Right lobe of liver (tissue), 6 donors: ENCODE measurements around the gene SOBP. TPM values are rescaled to one million over a fixed set of nuclear protein-coding genes. Genes with fewer than 3 reads are reported as not detected.

Experiments
- ATAC-seq, 4 donors: fragments of 200-7000 bp; cut with Tn5 transposase; one replicate each; pipeline ENCODE4 v1.9.1; 2020; ENCODE audit warnings: mild to moderate bottlenecking in 4 of 4, moderate library complexity in 4 of 4
- DNase-seq, 3 donors: peaks; one replicate each; pipeline ENCODE4 v3.0.0-alpha.2; 2020
- H3K27ac ChIP-seq, 3 donors: fragments of 200-600 bp; one replicate each; pipeline ENCODE4 v1.8.0; 2022
- H3K27me3 ChIP-seq, 2 donors: fragments of 200-600 bp; one replicate each; pipeline ENCODE4 v1.8.0; 2022
- H3K36me3 ChIP-seq, 4 donors: fragments of 200-600 bp; sonication (generic) in 1 of 4; one replicate each; pipeline versions ENCODE4 v1.5.1 to v1.8.0; 2017 to 2022; ENCODE audit warnings: control low read depth in 1 of 4
- H3K4me1 ChIP-seq, 4 donors: fragments of 200-600 bp; sonication (generic) in 1 of 4; one replicate each; pipeline versions ENCODE4 v1.5.1 to v1.8.0; 2017 to 2022; ENCODE audit warnings: control low read depth in 1 of 4
- H3K4me3 ChIP-seq, 3 donors: fragments of 200-600 bp; one replicate each; pipeline ENCODE4 v1.8.0; 2022
- H3K9me3 ChIP-seq, 4 donors: fragments of 200-600 bp; sonication (generic) in 1 of 4; one replicate each; pipeline versions ENCODE4 v1.5.1 to v1.8.0; 2017 to 2022; ENCODE audit warnings: control low read depth in 1 of 4
- CTCF ChIP-seq, 4 donors: fragments of 200-600 bp in 3 of 4; fragments of 450-650 bp in 1 of 4; IDR thresholded peaks; one replicate each; pipeline versions ENCODE4 v1.5.1 to v1.8.0; 2016 to 2022; ENCODE audit warnings: antibody characterized with exemption in 4 of 4, mild to moderate bottlenecking in 2 of 4
- POLR2A ChIP-seq: fragments of 450-650 bp; IDR thresholded peaks from one replicate; pipeline ENCODE4 v1.6.1; 2017; ENCODE audit warnings: antibody characterized with exemption, mild to moderate bottlenecking
- WGBS: methylation state at CpG from one replicate; pipeline ENCODE4 v1.1.6; 2018; ENCODE audit warnings: low coverage, low lambda C conversion rate; ENCODE audit not compliant: insufficient coverage; ENCODE audit errors: missing lambda C conversion rate; 5-methylcytosine and 5-hydroxymethylcytosine counted together
- intact Hi-C, 2 donors: fragments of 100-400 bp; cut with DNase I; formaldehyde crosslinking; loops; one replicate each; pipeline versions ENCODE4 v1.11.2 to v1.14.1; 2022
- total RNA-seq, 6 experiments: library from RNA; depleted of rRNA in 2 of 6; stranded (reverse); fragments of >200 nt in 2 of 6; fragmentation: NEBNext Ultra II Directional in 3 of 6; extraction: Animal tissue kit (Norgen Biotek cat#: 25700) in 3 of 6; gene quantifications; one replicate each; pipeline versions ENCODE4 v1.1.0 to v1.2.4, GENCODE V29; 2016 to 2023
- donor health status: DM: no; HTN: yes; CAD: no.
- donor health status: DM: no; HTN: no; CAD: no.
- donor health status: DM: no; HTN: no; CAD: no.
- donor health status: DM: no; HTN: yes; CAD: no.
- donor health status: DM: no; HTN: yes; CAD: no.

SOBP gene
- total RNA-seq, 6 experiments from 2014 or later, result 1.3 to 3.5 (median 1.6) TPM

- no peaks in the 10 kb centered on the region for H3K4me1 ChIP-seq
- no peak overlapping the region for H3K27ac ChIP-seq
- no peaks in the 10 kb centered on the region for H3K9me3 ChIP-seq
- H3K27me3 ChIP-seq, result no peaks in the 10 kb centered on the region
- intact Hi-C loops, result no loop called here
- 95% methylated on average over 3 of the region's 5 CpGs for WGBS
- no peak overlapping the region for H3K4me3 ChIP-seq
- TF ChIP-seq CTCF (IDR thresholded peaks at IDR 0.05) (no peak), POLR2A (no peak)
- no peak for DNase-seq
- ATAC-seq, result no peak
- H3K36me3 ChIP-seq, result no peaks in the 10 kb centered on the region
Observed at GRCh38 chr6:107523054-107523791, 33.3 kb downstream of the SOBP start.

- Histone ChIP-seq H3K4me3 (no peak overlapping the region), H3K9me3 (no peaks in the 10 kb centered on the region), H3K27ac (no peak overlapping the region), H3K4me1 (no peaks in the 10 kb centered on the region), H3K36me3 (no peaks in the 10 kb centered on the region), H3K27me3 (no peaks in the 10 kb centered on the region)
- no peak for DNase-seq
- WGBS, result 100% methylated on average over 1 of the region's 2 CpGs
- intact Hi-C loops, result no loop called here
- ATAC-seq, result no peak
- TF ChIP-seq POLR2A (no peak), CTCF (IDR thresholded peaks at IDR 0.05) (no peak)
Observed at GRCh38 chr6:107523794-107524193, 33.9 kb downstream of the SOBP start.

GRCh38 chr6:107524626-107525025 lies 34.7 kb downstream of the SOBP start:
- no peaks in the 10 kb centered on the region for H3K36me3 ChIP-seq
- no peaks in the 10 kb centered on the region for H3K9me3 ChIP-seq
- DNase-seq (no peak), ATAC-seq (no peak)
- 97% methylated on average over 3 of the region's 3 CpGs for WGBS
- H3K4me1 ChIP-seq, result no peaks in the 10 kb centered on the region
- intact Hi-C loops, result no loop called here
- TF ChIP-seq CTCF (IDR thresholded peaks at IDR 0.05) (no peak), POLR2A (no peak)
- no peaks in the 10 kb centered on the region for H3K27me3 ChIP-seq
- H3K27ac ChIP-seq, result no peak overlapping the region
- no peak overlapping the region for H3K4me3 ChIP-seq

- no peak for TF ChIP-seq POLR2A
- no peak for TF ChIP-seq CTCF (IDR thresholded peaks at IDR 0.05)
- 56% methylated on average over 2 of the region's 2 CpGs for WGBS
- no peak for DNase-seq
Observed at GRCh38 chr6:107531868-107532267, 42.0 kb downstream of the SOBP start.

More at GRCh38 chr6:107531868-107532267, 42.0 kb downstream of the SOBP start:
- no peaks in the 10 kb centered on the region for H3K36me3 ChIP-seq
- H3K4me1 ChIP-seq, result no peaks in the 10 kb centered on the region
- H3K4me3 ChIP-seq, result no peak overlapping the region
- intact Hi-C loops, result no loop called here
- no peaks in the 10 kb centered on the region for H3K27me3 ChIP-seq
- ATAC-seq, result no peak
- no peaks in the 10 kb centered on the region for H3K9me3 ChIP-seq
- no peak overlapping the region for H3K27ac ChIP-seq
